CD4-positive, alpha-beta memory T cell (primary cell): ENCODE measurements around the gene BNIP5. TPM values are rescaled to one million over a fixed set of nuclear protein-coding genes. Genes with fewer than 3 reads are reported as not detected.

Experiments used
- CTCF ChIA-PET: fragments of 350-600 bp; sonication (Branson Sonifier 250); formaldehyde crosslinking; loops from one replicate; lab custom pipeline; 2021; ENCODE audit warnings: inconsistent platforms; ENCODE audit not compliant: partially characterized antibody; lab: Charles Lee
- POLR2A ChIA-PET: fragments of 350-600 bp; sonication (Branson Sonifier 250); formaldehyde crosslinking; loops from one replicate; lab custom pipeline; 2021; ENCODE audit not compliant: partially characterized antibody; lab: Charles Lee
- DNase-seq, 5 donors: peaks; one replicate each; pipeline versions ENCODE4 v3.0.0 to v3.0.0-alpha.2; 2020 to 2022; ENCODE audit warnings: mixed read lengths in 1 of 5
- H3K27ac ChIP-seq: one replicate; pipeline ENCODE4 v1.7.0; 2013; ENCODE audit warnings: low read depth, low read length
- H3K27me3 ChIP-seq: 2 replicates; pipeline ENCODE4 v1.7.0; 2013; ENCODE audit warnings: mild to moderate bottlenecking, low read length, moderate library complexity; ENCODE audit not compliant: insufficient read depth
- H3K36me3 ChIP-seq: 2 replicates; pipeline ENCODE4 v1.7.0; 2013; ENCODE audit warnings: mild to moderate bottlenecking, low read length, moderate library complexity; ENCODE audit not compliant: insufficient read depth
- H3K4me1 ChIP-seq: 2 replicates; pipeline ENCODE4 v1.7.0; 2013; ENCODE audit warnings: mild to moderate bottlenecking, low read length, moderate library complexity; ENCODE audit not compliant: insufficient read depth
- H3K4me3 ChIP-seq, 2 donors: one replicate each; pipeline ENCODE4 v1.7.0; 2013; ENCODE audit warnings: low read length in 2 of 2, mild to moderate bottlenecking in 1 of 2
- H3K9me3 ChIP-seq, 2 donors: one replicate each; pipeline ENCODE4 v1.7.0; 2013; ENCODE audit warnings: low read length in 2 of 2, control low read depth in 1 of 2; ENCODE audit not compliant: control insufficient read depth in 1 of 2
- H3K27ac Mint-ChIP-seq, 7 donors: one replicate each; pipeline ENCODE4 v1.8.0; 2020 to 2021; ENCODE audit warnings: mixed read lengths in 7 of 7, mild to moderate bottlenecking in 6 of 7, inconsistent platforms in 3 of 7, moderate library complexity in 3 of 7
- H3K27me3 Mint-ChIP-seq, 2 donors: one replicate each; pipeline ENCODE4 v1.8.0; 2020 to 2021; ENCODE audit warnings: mixed read lengths in 2 of 2
- H3K36me3 Mint-ChIP-seq, 2 donors: one replicate each; pipeline ENCODE4 v1.8.0; 2020 to 2021; ENCODE audit warnings: mixed read lengths in 2 of 2, inconsistent platforms in 1 of 2, mild to moderate bottlenecking in 1 of 2
- H3K4me1 Mint-ChIP-seq, 4 donors: one replicate each; pipeline ENCODE4 v1.8.0; 2020 to 2021; ENCODE audit warnings: mixed read lengths in 4 of 4, mild to moderate bottlenecking in 1 of 4
- H3K4me3 Mint-ChIP-seq, 8 donors: one replicate each; pipeline ENCODE4 v1.8.0; 2020 to 2021; ENCODE audit warnings: mixed read lengths in 8 of 8, mild to moderate bottlenecking in 7 of 8, moderate library complexity in 6 of 8, inconsistent platforms in 3 of 8
- H3K9me3 Mint-ChIP-seq, 8 donors: one replicate each; pipeline ENCODE4 v1.8.0; 2020 to 2021; ENCODE audit warnings: mixed read lengths in 8 of 8, mild to moderate bottlenecking in 5 of 8, inconsistent platforms in 3 of 8, moderate library complexity in 1 of 8
- intact Hi-C: fragments of 100-400 bp; cut with micrococcal nuclease; formaldehyde crosslinking; loops from one replicate; pipeline ENCODE4 v1.15.1; 2023
- polyA plus RNA-seq, 2 donors: library from polyadenylated mRNA; unstranded; fragments of 300-500 nt; fragmentation: Illumina TruSeq; gene quantifications; one replicate each; pipeline ENCODE4 v1.2.3, GENCODE V29; 2021
- total RNA-seq, 2 experiments: library from RNA; stranded (reverse); gene quantifications; one replicate each; pipeline ENCODE4 v1.2.3, GENCODE V29; 2021

Gene BNIP5
- total and polyA plus RNA-seq, 4 experiments from 2014 or later = not detected

- no peak overlapping the region for H3K4me3 Mint-ChIP-seq
- Histone ChIP-seq H3K36me3 (no peaks in the 10 kb centered on the region), H3K4me3 (no peak overlapping the region), H3K27ac (no peak overlapping the region), H3K4me1 (no peaks in the 10 kb centered on the region), H3K27me3 (no peaks in the 10 kb centered on the region), H3K9me3 (no peaks in the 10 kb centered on the region)
- peaks cover 0 to 8% (median 6%) of the 10 kb centered on the region in 8 donors for H3K9me3 Mint-ChIP-seq
- no peak for DNase-seq
- no peaks in the 10 kb centered on the region for H3K36me3 Mint-ChIP-seq
- H3K27me3 Mint-ChIP-seq = peaks cover 2 to 16% of the 10 kb centered on the region in 2 donors
- no peak overlapping the region for H3K27ac Mint-ChIP-seq
- CTCF ChIA-PET = no interaction called here
- H3K4me1 Mint-ChIP-seq = no peaks in the 10 kb centered on the region
- POLR2A ChIA-PET = no interaction called here
- intact Hi-C loops = no loop called here
Observed at GRCh38 chr6:36266913-36267644, 69.6 kb downstream of the BNIP5 start.

Other genes starting within 250 kb of the BNIP5 start
- 10 to 100 TPM; 29.6 to 30.4 TPM for gene MAPK13, start 206.4 kb downstream of the BNIP5 start, total RNA-seq
- 10 to 100 TPM; 29.1 to 36.8 TPM for gene MAPK13, start 206.4 kb downstream of the BNIP5 start, polyA plus RNA-seq
- gene BRPF3, start 140.1 kb downstream of the BNIP5 start, total RNA-seq = 10 to 100 TPM; 36.2 to 36.7 TPM
- gene BRPF3, start 140.1 kb downstream of the BNIP5 start, polyA plus RNA-seq = 1 to 10 TPM; 1.8 to 7.9 TPM
- gene PNPLA1, start 66.8 kb downstream of the BNIP5 start, total RNA-seq = under 1 TPM in 1 of 2 experiments, not detected in 1; 0.42 TPM
- not detected for gene PNPLA1, start 66.8 kb downstream of the BNIP5 start, polyA plus RNA-seq
- gene ETV7, start 50.8 kb upstream of the BNIP5 start, total RNA-seq = 1 to 10 TPM; 3.1 to 3.2 TPM
- 1 to 10 TPM in 1 of 2 donors, under 1 TPM in 1; 0.67 to 5.4 TPM for gene ETV7, start 50.8 kb upstream of the BNIP5 start, polyA plus RNA-seq
- under 1 TPM in 1 of 2 experiments, not detected in 1; 0.25 TPM for gene PXT1, start 106.0 kb upstream of the BNIP5 start, total RNA-seq
- not detected for gene PXT1, start 106.0 kb upstream of the BNIP5 start, polyA plus RNA-seq
- gene KCTD20, start 106.1 kb upstream of the BNIP5 start, total RNA-seq = 10 to 100 TPM; 35.2 to 38.9 TPM
- gene KCTD20, start 106.1 kb upstream of the BNIP5 start, polyA plus RNA-seq = 10 to 100 TPM; 36.8 to 37.3 TPM
- 100 to 1,000 TPM; 186 to 190 TPM for gene STK38, start 210.6 kb upstream of the BNIP5 start, total RNA-seq
- 100 to 1,000 TPM in 1 of 2 donors, 10 to 100 TPM in 1; 54.3 to 124 TPM for gene STK38, start 210.6 kb upstream of the BNIP5 start, polyA plus RNA-seq